GM12878 (cell line): ENCODE measurements around the gene OGFOD3. TPM values are rescaled to one million over a fixed set of nuclear protein-coding genes. Genes with fewer than 3 reads are reported as not detected.

Experiments
- ATAC-seq: fragments of 200-7000 bp; cut with Tn5 transposase; 3 replicates; pipeline ENCODE4 v1.9.1; 2020; ENCODE audit warnings: mild to moderate bottlenecking, moderate library complexity
- BruUV-seq: library from RNA; stranded (reverse); fragments of 400-500 nt; replicated peaks from 2 replicates; lab custom pipeline; 2021; lab: Mats Ljungman, UMichigan
- CTCF ChIA-PET: fragments of 300-600 bp; sonication (Branson Sonifier 250); formaldehyde crosslinking; extraction: SDS; loops from one replicate; lab custom pipeline; 2021; ENCODE audit warnings: inconsistent platforms; lab: Yijun Ruan, JAX
- POLR2A ChIA-PET: fragments of 350-600 bp; formaldehyde crosslinking; extraction: SDS; loops from one replicate; lab custom pipeline; 2021; ENCODE audit warnings: inconsistent platforms; lab: Charles Lee
- RAD21 ChIA-PET: fragments of 300-600 bp; sonication (Branson Sonifier 250); formaldehyde crosslinking; loops from one replicate; lab custom pipeline; 2023; ENCODE audit warnings: antibody characterized with exemption; ENCODE audit not compliant: unreplicated experiment; lab: Charles Lee
- SMC1A ChIA-PET: fragments of 300-600 bp; sonication (Branson Sonifier 250); formaldehyde crosslinking; loops from one replicate; lab custom pipeline; 2023; ENCODE audit not compliant: unreplicated experiment, uncharacterized antibody; lab: Charles Lee
- DNase-seq: peaks from one replicate; pipeline ENCODE4 v3.0.0-alpha.2; 2011; ENCODE audit warnings: low read depth, low spot score
- FAIRE-seq: peaks from 3 replicates; lab custom pipeline; 2011; peaks lifted over from hg19 to GRCh38; lab: Jason Lieb, UNC
- H2AFZ ChIP-seq: 2 replicates; pipeline ENCODE4 v1.6.0; 2011; ENCODE audit warnings: low read depth, low read length, control low read depth; ENCODE audit not compliant: control insufficient read depth
- H3K27ac ChIP-seq: 2 replicates; pipeline ENCODE4 v1.5.1; 2011; ENCODE audit warnings: control low read depth; ENCODE audit not compliant: control insufficient read depth, insufficient read depth
- H3K27me3 ChIP-seq, 2 experiments: replicated peaks in 1 of 2; 2 replicates each; pipeline versions ENCODE4 v1.6.0 to v1.6.1; 2011; ENCODE audit warnings: low read length in 1 of 2; ENCODE audit not compliant: control insufficient read depth in 2 of 2, insufficient read depth in 2 of 2
- H3K36me3 ChIP-seq, 2 experiments: 2 replicates each; pipeline ENCODE4 v1.5.1; 2011; ENCODE audit warnings: low read length in 1 of 2; ENCODE audit not compliant: control insufficient read depth in 2 of 2, insufficient read depth in 2 of 2
- H3K4me1 ChIP-seq: 2 replicates; pipeline ENCODE4 v1.6.1; 2011; ENCODE audit warnings: mild to moderate bottlenecking, low read length, moderate library complexity, mixed read lengths; ENCODE audit not compliant: control insufficient read depth, insufficient read depth
- H3K4me2 ChIP-seq: 2 replicates; pipeline ENCODE4 v1.6.0; 2011; ENCODE audit warnings: control low read depth; ENCODE audit not compliant: control insufficient read depth, insufficient read depth
- H3K4me3 ChIP-seq: fragments of 200-600 bp; sonication (generic); 2 replicates; pipeline ENCODE4 v1.5.1; 2016
- H3K79me2 ChIP-seq: 2 replicates; pipeline ENCODE4 v1.6.0; 2011; ENCODE audit warnings: low read length; ENCODE audit not compliant: control insufficient read depth, insufficient read depth
- H3K9ac ChIP-seq: 2 replicates; pipeline ENCODE4 v1.8.0; 2011; ENCODE audit warnings: low read length, control low read depth, mixed read lengths; ENCODE audit not compliant: control insufficient read depth, insufficient read depth
- H3K9me3 ChIP-seq: replicated peaks from 3 replicates; pipeline ENCODE4 v1.5.1; 2011; ENCODE audit warnings: mild to moderate bottlenecking, low read length; ENCODE audit not compliant: control insufficient read depth, insufficient read depth
- H4K20me1 ChIP-seq: 2 replicates; pipeline ENCODE4 v1.6.0; 2011; ENCODE audit not compliant: control insufficient read depth, insufficient read depth
- CHD2 ChIP-seq: IDR thresholded peaks from 2 replicates; pipeline ENCODE4 v1.6.1; 2011; ENCODE audit warnings: low read depth, low read length, improper control_type of control experiment, borderline replicate concordance
- JUNB ChIP-seq: IDR thresholded peaks from 2 replicates; pipeline ENCODE4 v1.6.1; 2016; ENCODE audit warnings: antibody characterized with exemption, mild to moderate bottlenecking
- POLR2A ChIP-seq: IDR thresholded peaks from 2 replicates; pipeline ENCODE4 v1.6.1; 2011; ENCODE audit warnings: low read depth, mild to moderate bottlenecking, low read length
- RELA ChIP-seq: fragments of 450-650 bp; IDR thresholded peaks from 2 replicates; pipeline ENCODE4 v1.8.0; 2014; ENCODE audit warnings: borderline replicate concordance; ENCODE audit not compliant: partially characterized antibody
- SMAD5 ChIP-seq: IDR thresholded peaks from 2 replicates; pipeline ENCODE4 v1.6.1; 2016; ENCODE audit warnings: antibody characterized with exemption, low read depth
- SMC3 ChIP-seq: IDR thresholded peaks from 2 replicates; pipeline ENCODE4 v1.6.1; 2011; ENCODE audit warnings: low read length, improper control_type of control experiment, borderline replicate concordance
- SUPT20H ChIP-seq: IDR thresholded peaks from 2 replicates; pipeline ENCODE4 v1.6.1; 2011; ENCODE audit warnings: low read depth, mild to moderate bottlenecking, low read length, moderate library complexity, borderline replicate concordance; ENCODE audit not compliant: control insufficient read depth
- TCF3 ChIP-seq: IDR thresholded peaks from 2 replicates; pipeline ENCODE4 v1.6.1; 2012; ENCODE audit warnings: low read depth, mild to moderate bottlenecking, low read length, borderline replicate concordance; ENCODE audit not compliant: insufficient read depth
- ZNF217 ChIP-seq: fragments of 450-650 bp; IDR thresholded peaks from 2 replicates; pipeline ENCODE4 v1.6.1; 2017; ENCODE audit warnings: antibody characterized with exemption, mild to moderate bottlenecking
- WGBS: methylation state at CpG from one replicate; pipeline ENCODE4 v1.1.6; 2016; ENCODE audit warnings: low lambda C conversion rate; ENCODE audit not compliant: insufficient replicate concordance, insufficient coverage; ENCODE audit errors: missing lambda C conversion rate; 5-methylcytosine and 5-hydroxymethylcytosine counted together
- in situ Hi-C: fragments of 300-500 bp; cut with MboI; formaldehyde crosslinking; loops from 9 replicates; pipeline ENCODE4 v1.14.3; 2018; ENCODE audit warnings: mixed read lengths
- intact Hi-C: fragments of 100-400 bp; cut with micrococcal nuclease; formaldehyde crosslinking; loops from one replicate; pipeline ENCODE4 v1.14.2; 2022; ENCODE audit not compliant: unreplicated experiment
- polyA plus RNA-seq, 11 experiments: library from polyadenylated mRNA; depleted of rRNA in 4 of 11; unstranded in 6 of 11; stranded (reverse) in 5 of 11; fragments of >200 nt; fragmentation: Nextera tagmentation in 4 of 11; fragmentation: Illumina TruSeq in 1 of 11; extraction: Ambion mirVana in 4 of 11; extraction: Trizol in 1 of 11; gene quantifications; 1 replicate in 1 of 11; 2 replicates in 10 of 11; pipeline versions ENCODE4 v1.2.1 to v1.2.3, GENCODE V29; 2011 to 2016; ENCODE audit warnings: inconsistent platforms in 2 of 11, missing spikeins in 2 of 11, low read depth in 1 of 11
- total RNA-seq, 4 experiments: library from RNA; depleted of rRNA in 3 of 4; stranded (reverse); fragments of >200 nt in 3 of 4; fragmentation: Illumina TruSeq in 1 of 4; extraction: Trizol in 1 of 4; gene quantifications; 2 replicates each; pipeline versions ENCODE4 v1.2.1 to v1.2.3, GENCODE V29; 2013 to 2021

Gene OGFOD3
- total and polyA plus RNA-seq, 10 of the 15 experiments (the other 5 are each of a cell fraction or from before 2014, with no cell fraction given): 0.48 to 28.4 (median 18.3) TPM

- TF ChIP-seq SMC3 (no peak), RELA (peak; percentile 46)
- TF ChIP-seq, all 136 proteins: peak for 1
- H2AFZ ChIP-seq: no peak overlapping the region
- intact Hi-C loops: no loop called here
- BruUV-seq: TSS peak; percentile 69
- H3K4me3 ChIP-seq: no peak overlapping the region
- ChIA-PET CTCF (no interaction called here), POLR2A (interaction anchor here (0.5 to 1.2 kb wide), 3 partner anchors 8 to 169 kb away, joined by 3 to 5 read pairs (median 3); no protein-coding TSS in a partner anchor), RAD21 (no interaction called here), SMC1A (no interaction called here)
- no peaks in the 10 kb centered on the region; the same call in none of the 2 replicates for H4K20me1 ChIP-seq
- no peak overlapping the region for H3K27ac ChIP-seq
- WGBS: 84% methylated on average over 28 of the region's 28 CpGs
- H3K79me2 ChIP-seq: peaks cover 12% of the 10 kb centered on the region
- H3K27me3 ChIP-seq: no peaks in the 10 kb centered on the region
- no peak for DNase-seq
- no peak for ATAC-seq
- in situ Hi-C loops: no loop called here
- H3K9me3 ChIP-seq: no peaks in the 10 kb centered on the region
- no peak for FAIRE-seq
- H3K36me3 ChIP-seq: peaks cover 14 to 36% of the 10 kb centered on the region in 2 experiments
- no peak overlapping the region for H3K9ac ChIP-seq
- peaks cover 16% of the 10 kb centered on the region for H3K4me1 ChIP-seq
- no peak overlapping the region for H3K4me2 ChIP-seq
These were observed 24.5 kb upstream of the OGFOD3 start for GRCh38 chr17:82442643-82443464.

GRCh38 chr17:82441691-82442487 is 23.5 kb upstream of the OGFOD3 start:
- ChIA-PET RAD21 (no interaction called here), POLR2A (interaction anchor here (0.5 kb wide), 1 partner anchor 170 kb away, joined by 5 read pairs; no protein-coding TSS in a partner anchor), SMC1A (no interaction called here), CTCF (no interaction called here)
- FAIRE-seq (no peak), ATAC-seq (peak; percentile 14), DNase-seq (no peak)
- Histone ChIP-seq H2AFZ (no peak overlapping the region), H3K9me3 (no peaks in the 10 kb centered on the region), H3K4me3 (no peak overlapping the region), H3K4me2 (no peak overlapping the region), H3K4me1 (peaks cover 16% of the 10 kb centered on the region), H3K27me3 (no peaks in the 10 kb centered on the region), H4K20me1 (no peaks in the 10 kb centered on the region; the same call in none of the 2 replicates), H3K36me3 (peaks cover 10 to 36% of the 10 kb centered on the region in 2 experiments), H3K79me2 (peaks cover 5% of the 10 kb centered on the region), H3K9ac (no peak overlapping the region), H3K27ac (no peak overlapping the region)
- no peak for TF ChIP-seq CHD2
- TF ChIP-seq POLR2A: peak; percentile 67
- no peak for TF ChIP-seq ZNF217
- no peak for TF ChIP-seq JUNB
- no peak for TF ChIP-seq SUPT20H
- no peak for TF ChIP-seq TCF3
- 0 out of 2 replicates have a peak, but pooled peaks have one; percentile 11 for TF ChIP-seq SMAD5
- WGBS: 23% methylated on average over 27 of the region's 27 CpGs
- no TSS peak for BruUV-seq
- in situ Hi-C loops (no loop called here), intact Hi-C loops (no loop called here)
